ENCODE measurements around the gene ECSCR.
"Not testable (repeated sequence)": the region's sequence is repeated elsewhere in the genome, so short reads cannot be mapped to it uniquely, and the experiment has no call there.

The ECSCR gene

GRCh38 chr5:139462586-139463276 is at the start of gene ECSCR:
TSS of gene ECSCR (minus strand) at chr5:139462743. CDS start at chr5:139462670, 73 bp downstream.
- DNase-seq = no peak

- DNase-seq = not testable (repeated sequence)
These were observed 42.2 kb upstream of the ECSCR start for GRCh38 chr5:139504722-139505121.

- not testable (repeated sequence) for DNase-seq
These were observed 41.3 kb upstream of the ECSCR start for GRCh38 chr5:139503879-139504278.

GRCh38 chr5:139503036-139503817 is 40.7 kb upstream of the ECSCR start:
- DNase-seq = not testable (repeated sequence)

- no peak for DNase-seq
These were observed 38.8 kb upstream of the ECSCR start for GRCh38 chr5:139501381-139501780.

GRCh38 chr5:139495638-139496435 is 33.3 kb upstream of the ECSCR start:
- DNase-seq = peak; percentile 51

GRCh38 chr5:139494832-139495231 is 32.3 kb upstream of the ECSCR start:
- no peak for DNase-seq

GRCh38 chr5:139494256-139494655 is 31.7 kb upstream of the ECSCR start:
- no peak for DNase-seq

- peak; percentile 25 for DNase-seq
These were observed 30.2 kb upstream of the ECSCR start for GRCh38 chr5:139492700-139493192.

- peak; percentile 19 for DNase-seq
These were observed 25.7 kb upstream of the ECSCR start for GRCh38 chr5:139488260-139488659.

GRCh38 chr5:139486201-139486600 is 23.7 kb upstream of the ECSCR start:
- no peak for DNase-seq

GRCh38 chr5:139482890-139483208 is 20.3 kb upstream of the ECSCR start:
- not testable (repeated sequence) for DNase-seq

GRCh38 chr5:139482050-139482889 is 19.7 kb upstream of the ECSCR start, which contains the start of gene STING1:
TSS of gene STING1 (minus strand) at chr5:139482758. CDS start at chr5:139481704, 1,054 bp downstream.
- peak; percentile 99 for DNase-seq

- peak; percentile 67 for DNase-seq
These were observed 19.1 kb upstream of the ECSCR start for GRCh38 chr5:139481580-139482049.

GRCh38 chr5:139481122-139481533 is 18.6 kb upstream of the ECSCR start:
- DNase-seq = peak; percentile 84

- DNase-seq = not testable (repeated sequence)
These were observed 17.2 kb upstream of the ECSCR start for GRCh38 chr5:139479729-139480128.

- peak; percentile 70 for DNase-seq
These were observed 16.3 kb upstream of the ECSCR start for GRCh38 chr5:139478657-139479423.

GRCh38 chr5:139475865-139476617 is 13.5 kb upstream of the ECSCR start:
- no peak for DNase-seq

GRCh38 chr5:139474890-139475791 is 12.6 kb upstream of the ECSCR start:
- DNase-seq = peak; percentile 98
